RWPE2 (cell line): ENCODE results near the gene LTA.
"Not testable (repeated sequence)": the region's sequence is repeated elsewhere in the genome, so short reads cannot be mapped to it uniquely, and the experiment has no call there.

Source experiments
- ATAC-seq: fragments of 200-7000 bp; cut with Tn5 transposase; 3 replicates; pipeline ENCODE4 v1.9.1; 2021; ENCODE audit warnings: low read depth
- DNase-seq: peaks from one replicate; pipeline ENCODE4 v3.0.0-alpha.2; 2020; ENCODE audit warnings: low spot score
- H3K27ac ChIP-seq: fragments of 450-650 bp; 2 replicates; pipeline ENCODE4 v1.5.1; 2017; ENCODE audit warnings: mild to moderate bottlenecking; ENCODE audit not compliant: poor library complexity, severe bottlenecking
- H3K27me3 ChIP-seq: fragments of 250-450 bp; sonication (Bioruptor Pico); 2 replicates; pipeline ENCODE4 v1.5.1; 2021; ENCODE audit warnings: mild to moderate bottlenecking, moderate library complexity; ENCODE audit not compliant: insufficient read depth, poor library complexity, severe bottlenecking
- H3K36me3 ChIP-seq: fragments of 250-450 bp; sonication (Bioruptor Pico); 2 replicates; pipeline ENCODE4 v1.5.1; 2020; ENCODE audit warnings: low read depth, mild to moderate bottlenecking, moderate library complexity
- H3K4me1 ChIP-seq: fragments of 250-450 bp; sonication (Bioruptor Pico); 2 replicates; pipeline ENCODE4 v1.5.1; 2021; ENCODE audit warnings: mild to moderate bottlenecking, moderate library complexity; ENCODE audit not compliant: insufficient read depth, poor library complexity, severe bottlenecking
- H3K4me3 ChIP-seq: fragments of 250-450 bp; sonication (Bioruptor Pico); 2 replicates; pipeline ENCODE4 v1.5.1; 2021; ENCODE audit warnings: mild to moderate bottlenecking, moderate library complexity; ENCODE audit not compliant: severe bottlenecking
- H3K9me3 ChIP-seq: fragments of 250-450 bp; sonication (Bioruptor Pico); 2 replicates; pipeline ENCODE4 v1.5.1; 2021; ENCODE audit warnings: mild to moderate bottlenecking, moderate library complexity; ENCODE audit not compliant: severe bottlenecking
- CTCF ChIP-seq: fragments of 450-650 bp; IDR thresholded peaks from one replicate; pipeline ENCODE4 v1.5.1; 2017; ENCODE audit warnings: mild to moderate bottlenecking, moderate library complexity; ENCODE audit not compliant: poor library complexity, severe bottlenecking

LTA gene

GRCh38 chr6:31586008-31586407, 13.9 kb downstream of the LTA start, which contains the start of gene LST1:
Gene LST1, plus strand, starts transcription at chr6:31586277. Its CDS starts 1,023 bp downstream, at chr6:31587300.
- TF ChIP-seq CTCF, result no peak
- Histone ChIP-seq H3K27me3 (no peaks in the 10 kb centered on the region), H3K27ac (no peak within 1 kb of the TSS), H3K36me3 (no peaks in the 10 kb centered on the region), H3K4me3 (no peak within 1 kb of the TSS), H3K9me3 (no peaks in the 10 kb centered on the region), H3K4me1 (no peaks in the 10 kb centered on the region)
- ATAC-seq, result no peak
- DNase-seq, result no peak

GRCh38 chr6:31586599-31587281, 14.7 kb downstream of the LTA start:
- DNase-seq, result no peak
- H3K9me3 ChIP-seq, result no peaks in the 10 kb centered on the region
- no peak for TF ChIP-seq CTCF
- H3K4me1 ChIP-seq, result no peaks in the 10 kb centered on the region
- no peaks in the 10 kb centered on the region for H3K36me3 ChIP-seq
- H3K27me3 ChIP-seq, result no peaks in the 10 kb centered on the region
- H3K4me3 ChIP-seq, result no peak overlapping the region
- no peak overlapping the region for H3K27ac ChIP-seq
- ATAC-seq, result no peak

DNA sequence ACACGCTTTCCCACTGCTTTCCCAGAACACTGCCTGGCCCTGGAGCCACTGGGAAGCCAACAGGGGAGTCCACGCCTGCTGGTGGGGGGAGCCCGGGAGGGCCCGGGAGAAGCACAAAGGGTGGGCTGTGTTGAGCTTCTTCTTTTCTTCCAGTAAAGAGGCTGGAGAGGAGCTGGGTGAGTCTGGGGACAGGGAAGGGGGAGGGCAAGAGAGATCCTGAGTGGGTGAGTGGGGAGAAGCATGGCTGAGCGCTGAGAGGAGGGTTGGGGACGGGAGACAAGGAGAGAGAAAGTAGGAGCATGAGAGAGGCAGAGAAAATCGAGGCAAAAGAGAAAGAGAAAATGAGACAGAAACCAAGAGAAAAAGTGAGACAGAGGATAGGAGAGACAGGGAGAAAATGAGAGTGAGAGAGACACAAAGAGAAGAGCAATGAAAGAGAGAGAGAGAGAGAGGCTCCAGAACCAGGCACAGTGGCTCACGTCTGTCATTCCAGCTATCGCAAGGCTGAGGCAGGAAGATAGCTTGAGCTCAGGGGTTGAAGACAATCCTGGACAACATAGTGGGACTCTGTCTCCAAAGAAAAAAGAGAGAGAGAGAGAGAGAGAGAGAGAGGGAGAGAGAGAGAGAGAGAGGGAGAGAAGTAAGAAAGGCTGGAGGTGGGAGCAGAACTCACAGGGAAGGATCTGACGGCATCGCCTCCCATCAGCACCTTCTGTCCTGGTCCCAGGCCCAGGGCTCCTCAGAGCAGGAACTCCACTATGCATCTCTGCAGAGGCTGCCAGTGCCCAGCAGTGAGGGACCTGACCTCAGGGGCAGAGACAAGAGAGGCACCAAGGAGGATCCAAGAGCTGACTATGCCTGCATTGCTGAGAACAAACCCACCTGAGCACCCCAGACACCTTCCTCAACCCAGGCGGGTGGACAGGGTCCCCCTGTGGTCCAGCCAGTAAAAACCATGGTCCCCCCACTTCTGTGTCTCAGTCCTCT, 16.0 kb downstream of the LTA start:
- ATAC-seq, result no peak
- no peaks in the 10 kb centered on the region for H3K4me1 ChIP-seq

DNA sequence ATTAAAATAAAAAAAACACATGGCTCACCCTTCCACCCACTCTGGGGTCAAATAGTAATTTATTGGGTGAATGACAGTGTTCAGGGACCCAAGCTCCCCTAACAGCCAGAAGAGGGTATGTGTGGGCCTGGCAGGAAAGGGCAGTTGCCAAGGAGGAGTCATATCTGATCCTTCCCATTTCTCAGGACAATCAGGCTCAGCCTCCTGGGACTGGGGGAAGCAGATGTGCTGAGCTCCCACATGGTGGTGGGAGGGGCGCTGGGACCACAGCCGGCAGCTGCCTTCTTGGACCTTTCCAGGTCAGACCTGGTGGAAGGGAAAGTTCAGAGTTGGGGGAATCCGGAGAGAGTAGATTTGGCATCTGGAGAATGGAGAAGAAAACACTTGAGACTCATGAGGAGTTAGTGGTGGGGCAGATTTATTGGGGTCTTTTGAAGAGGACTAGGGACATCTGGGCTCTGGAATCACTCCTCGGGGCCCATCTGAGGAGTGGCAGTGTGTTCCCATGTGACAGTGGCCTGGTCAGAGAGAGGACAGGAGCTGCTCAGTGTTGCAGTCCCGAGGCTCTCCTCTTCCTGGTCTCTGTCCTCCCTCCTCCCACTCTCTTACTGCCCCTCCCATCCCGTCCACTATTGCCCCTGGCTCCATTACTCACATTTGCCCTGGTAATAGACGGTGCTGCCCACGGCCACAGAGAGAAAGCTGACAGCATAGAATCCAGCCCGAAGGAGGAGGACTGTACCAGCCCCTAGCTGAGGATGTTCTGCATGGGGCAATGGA, 17.0 kb downstream of the LTA start:
- H3K4me3 ChIP-seq, result no peak overlapping the region
- TF ChIP-seq CTCF, result no peak
- ATAC-seq, result 0 out of 3 replicates have a peak, but pooled peaks have one; percentile 9
- no peaks in the 10 kb centered on the region for H3K4me1 ChIP-seq
- no peak for DNase-seq
- H3K9me3 ChIP-seq, result no peaks in the 10 kb centered on the region
- no peaks in the 10 kb centered on the region for H3K36me3 ChIP-seq
- H3K27ac ChIP-seq, result no peak overlapping the region
- no peaks in the 10 kb centered on the region for H3K27me3 ChIP-seq

More for the DNA sequence above, 16.0 kb downstream of the LTA start:
- DNase-seq, result no peak
- H3K4me3 ChIP-seq, result no peak overlapping the region
- no peaks in the 10 kb centered on the region for H3K27me3 ChIP-seq
- TF ChIP-seq CTCF, result no peak
- H3K36me3 ChIP-seq, result no peaks in the 10 kb centered on the region
- no peak overlapping the region for H3K27ac ChIP-seq
- no peaks in the 10 kb centered on the region for H3K9me3 ChIP-seq

DNA sequence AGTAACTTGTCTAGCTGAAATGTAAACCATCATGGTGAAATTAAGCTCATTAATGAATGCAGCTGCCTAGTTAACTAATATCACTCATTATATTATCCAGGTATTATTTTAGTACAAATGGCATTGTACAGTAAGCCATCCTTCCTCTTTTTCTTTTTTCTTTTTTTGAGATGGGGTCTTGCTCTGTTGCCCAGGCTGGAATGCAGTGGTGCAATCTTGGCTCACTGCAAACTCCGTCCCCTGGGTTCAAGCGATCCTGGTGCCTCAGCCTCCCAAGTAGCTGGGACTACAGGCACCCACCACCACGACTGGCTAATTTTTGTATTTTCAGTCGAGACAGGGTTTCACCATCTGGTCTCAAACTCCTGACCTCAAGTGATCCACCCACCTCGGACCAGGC, 18.6 kb downstream of the LTA start:
- H3K27me3 ChIP-seq, H3K9me3 ChIP-seq, H3K4me3 ChIP-seq, H3K4me1 ChIP-seq, H3K27ac ChIP-seq, DNase-seq, ATAC-seq, H3K36me3 ChIP-seq: not testable (repeated sequence)
